EH (cell line): ENCODE measurements around the gene TMEM37.
A peak's percentile ranks its signal among the peaks of the same experiment; 100 is the strongest.

Source experiments
- DNase-seq: peaks from one replicate; pipeline ENCODE4 v3.0.0-alpha.2; 2015; ENCODE audit warnings: low read depth

TMEM37 gene

GRCh38 chr2:119419065-119419464, 12.6 kb upstream of the TMEM37 start:
- DNase-seq = peak; percentile 64

GRCh38 chr2:119419803-119420508, 11.7 kb upstream of the TMEM37 start:
- no peak for DNase-seq

GRCh38 chr2:119421304-119421703, 10.3 kb upstream of the TMEM37 start:
- DNase-seq = no peak

GRCh38 chr2:119421741-119422140, 9.9 kb upstream of the TMEM37 start:
- peak; percentile 47 for DNase-seq

- DNase-seq = no peak
These were observed 9.1 kb upstream of the TMEM37 start for GRCh38 chr2:119422360-119423107.

- DNase-seq = no peak
These were observed 8.6 kb upstream of the TMEM37 start for GRCh38 chr2:119423108-119423444.

- no peak for DNase-seq
These were observed 7.8 kb upstream of the TMEM37 start for GRCh38 chr2:119423811-119424210.

GRCh38 chr2:119424284-119425118, 7.2 kb upstream of the TMEM37 start:
- no peak for DNase-seq

- DNase-seq = no peak
These were observed 6.6 kb upstream of the TMEM37 start for GRCh38 chr2:119425119-119425405.

- DNase-seq = no peak
These were observed 5.8 kb upstream of the TMEM37 start for GRCh38 chr2:119425620-119426395.

GRCh38 chr2:119426396-119426675, 5.3 kb upstream of the TMEM37 start:
- no peak for DNase-seq

- no peak for DNase-seq
These were observed 4.8 kb upstream of the TMEM37 start for GRCh38 chr2:119426801-119427395.

GRCh38 chr2:119427756-119428155, 3.9 kb upstream of the TMEM37 start:
- no peak for DNase-seq

GRCh38 chr2:119428488-119429224, 3.0 kb upstream of the TMEM37 start:
- no peak for DNase-seq

- no peak for DNase-seq
These were observed 2.3 kb upstream of the TMEM37 start for GRCh38 chr2:119429225-119429981.

GRCh38 chr2:119430023-119430498, 1.6 kb upstream of the TMEM37 start:
- DNase-seq = no peak

- DNase-seq = peak; percentile 61
These were observed 559 bp downstream of the TMEM37 start for GRCh38 chr2:119431976-119432850.

GRCh38 chr2:119432851-119433522, 1.3 kb downstream of the TMEM37 start:
- no peak for DNase-seq
